Transverse colon (tissue), 4 donors: ENCODE results near the gene NCBP1. TPM values are rescaled to one million over a fixed set of nuclear protein-coding genes. Genes with fewer than 3 reads are reported as not detected.

Experiments
- DNase-seq: peaks from one replicate; pipeline ENCODE4 v3.0.0-alpha.2; 2019
- H3K27ac ChIP-seq, 4 donors: fragments of 200-600 bp; sonication (generic); 2 replicates each; pipeline ENCODE4 v1.5.1; 2016 to 2018; ENCODE audit warnings: inconsistent platforms in 4 of 4
- H3K27me3 ChIP-seq: fragments of 200-600 bp; sonication (generic); 2 replicates; pipeline ENCODE4 v1.5.1; 2017; ENCODE audit warnings: inconsistent platforms
- H3K36me3 ChIP-seq, 4 donors: fragments of 200-600 bp; sonication (generic); 2 replicates each; pipeline ENCODE4 v1.5.1; 2017 to 2019; ENCODE audit warnings: inconsistent platforms in 4 of 4
- H3K4me1 ChIP-seq, 4 donors: fragments of 200-600 bp; sonication (generic); 2 replicates each; pipeline ENCODE4 v1.5.1; 2017 to 2020; ENCODE audit warnings: inconsistent platforms in 4 of 4
- H3K4me3 ChIP-seq, 4 donors: fragments of 200-600 bp; sonication (generic); 1 replicate in 1 of 4; 2 replicates in 3 of 4; pipeline versions ENCODE4 v1.5.1 to v1.6.1; 2017 to 2019; ENCODE audit warnings: inconsistent platforms in 4 of 4
- H3K9me3 ChIP-seq, 2 donors: fragments of 200-600 bp; sonication (generic); 2 replicates each; pipeline ENCODE4 v1.5.1; 2017 to 2019; ENCODE audit warnings: inconsistent platforms in 2 of 2
- CTCF ChIP-seq, 5 experiments: fragments of 200-600 bp in 3 of 5; fragments of 450-650 bp in 2 of 5; sonication (generic) in 3 of 5; IDR thresholded peaks; 1 replicate in 2 of 5; 2 replicates in 3 of 5; pipeline ENCODE4 v1.5.1; 2016 to 2017; ENCODE audit warnings: antibody characterized with exemption in 5 of 5, inconsistent platforms in 3 of 5, mild to moderate bottlenecking in 2 of 5, moderate library complexity in 1 of 5
- EP300 ChIP-seq: sonication (generic); formaldehyde crosslinking; IDR thresholded peaks from one replicate; pipeline ENCODE4 v1.6.1; 2017; ENCODE audit warnings: antibody characterized with exemption, low read depth
- POLR2A ChIP-seq: fragments of 450-650 bp; IDR thresholded peaks from one replicate; pipeline ENCODE4 v1.6.1; 2016; ENCODE audit warnings: antibody characterized with exemption, mild to moderate bottlenecking, moderate library complexity
- POLR2AphosphoS5 ChIP-seq, 3 donors: sonication (generic); formaldehyde crosslinking; IDR thresholded peaks; one replicate each; pipeline ENCODE4 v1.6.1; 2016; ENCODE audit warnings: antibody characterized with exemption in 3 of 3
- whole genome bisulfite sequencing, 2 donors: methylation state at CpG; one replicate each; pipeline ENCODE4 v1.1.5; 2018; ENCODE audit warnings: low coverage in 1 of 2; 5-methylcytosine and 5-hydroxymethylcytosine counted together
- in situ Hi-C, 4 donors: fragments of 200-750 bp; cut with MboI; loops; one replicate each; pipeline versions ENCODE4 v1.15.0 to v1.15.1; 2017; ENCODE audit warnings: low sequenced_read_pairs in 3 of 4, low pct_ligation_motif_present in 1 of 4, low pct_unique_long_range_greater_than_20kb in 1 of 4
- intact Hi-C: fragments of 100-400 bp; cut with DNase I; formaldehyde crosslinking; loops from one replicate; pipeline ENCODE4 v1.15.1; 2023; ENCODE audit warnings: low total_unique reads
- total RNA-seq, 4 donors: library from RNA; depleted of rRNA; stranded (reverse); fragments of >200 nt; gene quantifications; one replicate each; pipeline ENCODE4 v1.1.0, GENCODE V29; 2016

NCBP1 gene
- total RNA-seq, 4 donors from 2014 or later = 24.6 to 40.4 (median 30.6) TPM

GRCh38 chr9:97598461-97599288 is 34.9 kb upstream of the NCBP1 start:
- in situ Hi-C loops = no loop called here
- WGBS, 2 donors = 28 to 55% methylated on average over 4 to 11 of the region's 11 CpGs
- Histone ChIP-seq H3K4me1 (peaks cover 3 to 27% (median 14%) of the 10 kb centered on the region in 4 donors), H3K36me3 (peaks cover 0 to 30% (median 2%) of the 10 kb centered on the region in 4 donors), H3K27me3 (no peaks in the 10 kb centered on the region), H3K27ac (no peak overlapping the region), H3K4me3 (no peak overlapping the region), H3K9me3 (no peaks in the 10 kb centered on the region)
- peak; percentile 80 for DNase-seq
- intact Hi-C loops = loop anchor here (2.0 kb wide), 1 partner anchor 130 kb away; no protein-coding TSS in a partner anchor
- TF ChIP-seq POLR2AphosphoS5 (IDR thresholded peaks at IDR 0.05) (no peak), POLR2A (no peak), CTCF (IDR thresholded peaks at IDR 0.05) (peak; percentile 69 to 82 (median 80))

GRCh38 chr9:97599314-97599846 is 34.2 kb upstream of the NCBP1 start:
- no peaks in the 10 kb centered on the region for H3K27me3 ChIP-seq
- intact Hi-C loops (loop anchor here (2.0 kb wide), 1 partner anchor 131 kb away; no protein-coding TSS in a partner anchor), in situ Hi-C loops (no loop called here)
- peaks cover 3 to 23% (median 14%) of the 10 kb centered on the region in 4 donors for H3K4me1 ChIP-seq
- no peak overlapping the region for H3K4me3 ChIP-seq
- no peak for TF ChIP-seq POLR2A
- no peak for TF ChIP-seq POLR2AphosphoS5 (IDR thresholded peaks at IDR 0.05)
- no peak for TF ChIP-seq EP300
- TF ChIP-seq CTCF (IDR thresholded peaks at IDR 0.05) = no peak
- peaks cover 0 to 34% (median 2%) of the 10 kb centered on the region in 4 donors for H3K36me3 ChIP-seq
- H3K9me3 ChIP-seq = no peaks in the 10 kb centered on the region
- H3K27ac ChIP-seq = no peak overlapping the region
- WGBS, 2 donors = 71 to 87% methylated on average over 2 to 7 of the region's 7 CpGs
- no peak for DNase-seq

GRCh38 chr9:97600531-97601227 is 32.9 kb upstream of the NCBP1 start:
- intact Hi-C loops (no loop called here), in situ Hi-C loops (loop anchor here in 3 of 4 donors (5.0 to 25.0 kb wide), 4 partner anchors 112 to 738 kb away; partner anchors contain the start of gene ZNF782 (in 3 of the 3))
- Histone ChIP-seq H3K4me3 (no peak overlapping the region), H3K27me3 (no peaks in the 10 kb centered on the region), H3K27ac (peak overlapping the region in 3 of 4 donors; percentile 2 to 70 (median 41)), H3K36me3 (peaks cover 0 to 39% (median 8%) of the 10 kb centered on the region in 4 donors), H3K4me1 (peaks cover 3 to 23% (median 14%) of the 10 kb centered on the region in 4 donors), H3K9me3 (no peaks in the 10 kb centered on the region)
- no peak for TF ChIP-seq CTCF (IDR thresholded peaks at IDR 0.05)
- no peak for TF ChIP-seq POLR2AphosphoS5 (IDR thresholded peaks at IDR 0.05)
- no peak for TF ChIP-seq EP300
- no peak for TF ChIP-seq POLR2A
- WGBS, 2 donors = 94 to 96% methylated on average over 7 to 8 of the region's 8 CpGs
- DNase-seq = no peak
